ENCODE data around the gene PLEKHA7.
"Not testable (repeated sequence)": the region's sequence is repeated elsewhere in the genome, so short reads cannot be mapped to it uniquely, and the experiment has no call there.

DNA sequence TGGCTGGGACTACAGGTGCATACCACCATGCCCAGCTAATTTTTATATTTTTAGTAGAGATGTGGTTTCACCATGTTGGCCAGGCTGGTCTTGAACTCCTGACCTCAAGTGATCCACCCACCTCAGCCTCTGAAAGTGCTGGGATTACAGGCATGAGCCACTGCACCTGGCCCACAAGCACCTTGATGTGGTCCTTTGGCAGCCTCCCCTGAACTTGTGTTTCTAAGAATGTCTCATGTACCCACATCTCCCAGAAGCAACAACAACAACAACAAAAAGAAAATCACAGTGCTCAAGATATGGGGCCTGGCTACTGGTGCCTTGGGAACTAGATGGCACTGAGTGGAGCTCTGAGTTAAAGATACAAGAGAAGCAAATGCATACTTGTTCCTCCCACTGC lies 51.6 kb downstream of the PLEKHA7 start:
- not testable (repeated sequence) for TF ChIP-seq POLR2A (IDR thresholded peaks at IDR 0.05; ENCODE audit: low read length); GATA1 (IDR thresholded peaks at IDR 0.05; ENCODE audit: low read depth, low read length)
